ENCODE results near the gene CFTR. TPM values are rescaled to one million over a fixed set of nuclear protein-coding genes. Genes with fewer than 3 reads are reported as not detected.

CFTR gene
- total and polyA plus RNA-seq, 4 donors: 6.3 to 19.2 (median 12.9) TPM

- WGBS (ENCODE audit: insufficient coverage): 58% methylated on average over 5 of the region's 8 CpGs
- no peak overlapping the region for H3K27ac ChIP-seq (ENCODE audit: low read depth, low read length)
- peak in 1 of 6 donors; percentile 7 for DNase-seq (ENCODE audit: low read depth in 4 of 6, low spot score in 6 of 6)
- H3K4me1 ChIP-seq (ENCODE audit: control insufficient read depth, insufficient read depth, low read length): no peaks in the 10 kb centered on the region
- H3K9me3 ChIP-seq (ENCODE audit: control insufficient read depth, insufficient read depth, low read length): no peaks in the 10 kb centered on the region
- peaks cover 2% of the 10 kb centered on the region for H3K27me3 ChIP-seq (ENCODE audit: control insufficient read depth, insufficient read depth, low read length)
- no peak overlapping the region for H3K4me3 ChIP-seq (ENCODE audit: low read depth, low read length)
- H3K36me3 ChIP-seq (ENCODE audit: control insufficient read depth, insufficient read depth, low read length): no peaks in the 10 kb centered on the region
Observed at GRCh38 chr7:117683430-117684175, 203.8 kb downstream of the CFTR start.

- H3K4me3 ChIP-seq (ENCODE audit: low read depth, low read length): no peak overlapping the region
- H3K9me3 ChIP-seq (ENCODE audit: control insufficient read depth, insufficient read depth, low read length): no peaks in the 10 kb centered on the region
- H3K36me3 ChIP-seq (ENCODE audit: control insufficient read depth, insufficient read depth, low read length): no peaks in the 10 kb centered on the region
- DNase-seq (ENCODE audit: low read depth in 4 of 6, low spot score in 6 of 6): peak in 3 of 6 donors; percentile 37 to 59 (median 56)
- H3K27me3 ChIP-seq (ENCODE audit: control insufficient read depth, insufficient read depth, low read length): peaks cover 2% of the 10 kb centered on the region
- no peaks in the 10 kb centered on the region for H3K4me1 ChIP-seq (ENCODE audit: control insufficient read depth, insufficient read depth, low read length)
- H3K27ac ChIP-seq (ENCODE audit: low read depth, low read length): no peak overlapping the region
Observed at GRCh38 chr7:117685795-117686194, 206.0 kb downstream of the CFTR start.

- no peaks in the 10 kb centered on the region for H3K4me1 ChIP-seq (ENCODE audit: control insufficient read depth, insufficient read depth, low read length)
- H3K9me3 ChIP-seq (ENCODE audit: control insufficient read depth, insufficient read depth, low read length): no peaks in the 10 kb centered on the region
- H3K36me3 ChIP-seq (ENCODE audit: control insufficient read depth, insufficient read depth, low read length): no peaks in the 10 kb centered on the region
- peak in 1 of 6 donors; percentile 8 for DNase-seq (ENCODE audit: low read depth in 4 of 6, low spot score in 6 of 6)
- no peak overlapping the region for H3K27ac ChIP-seq (ENCODE audit: low read depth, low read length)
- peaks cover 2% of the 10 kb centered on the region for H3K27me3 ChIP-seq (ENCODE audit: control insufficient read depth, insufficient read depth, low read length)
- no peak overlapping the region for H3K4me3 ChIP-seq (ENCODE audit: low read depth, low read length)
Observed at GRCh38 chr7:117686311-117686935, 206.6 kb downstream of the CFTR start.

GRCh38 chr7:117688126-117688525 is 208.3 kb downstream of the CFTR start:
- no peak for DNase-seq (ENCODE audit: low read depth in 4 of 6, low spot score in 6 of 6)
- WGBS (ENCODE audit: insufficient coverage): 96% methylated on average over 2 of the region's 2 CpGs
- Histone ChIP-seq H3K36me3 (ENCODE audit: control insufficient read depth, insufficient read depth, low read length) (no peaks in the 10 kb centered on the region), H3K4me3 (ENCODE audit: low read depth, low read length) (no peak overlapping the region), H3K4me1 (ENCODE audit: control insufficient read depth, insufficient read depth, low read length) (no peaks in the 10 kb centered on the region), H3K27ac (ENCODE audit: low read depth, low read length) (no peak overlapping the region), H3K27me3 (ENCODE audit: control insufficient read depth, insufficient read depth, low read length) (peaks cover under 1% of the 10 kb centered on the region), H3K9me3 (ENCODE audit: control insufficient read depth, insufficient read depth, low read length) (no peaks in the 10 kb centered on the region)

GRCh38 chr7:117689406-117689805 is 209.6 kb downstream of the CFTR start:
- H3K27ac ChIP-seq (ENCODE audit: low read depth, low read length): no peak overlapping the region
- no peak for DNase-seq (ENCODE audit: low read depth in 4 of 6, low spot score in 6 of 6)
- no peaks in the 10 kb centered on the region for H3K27me3 ChIP-seq (ENCODE audit: control insufficient read depth, insufficient read depth, low read length)
- no peak overlapping the region for H3K4me3 ChIP-seq (ENCODE audit: low read depth, low read length)
- H3K9me3 ChIP-seq (ENCODE audit: control insufficient read depth, insufficient read depth, low read length): no peaks in the 10 kb centered on the region
- H3K36me3 ChIP-seq (ENCODE audit: control insufficient read depth, insufficient read depth, low read length): no peaks in the 10 kb centered on the region
- H3K4me1 ChIP-seq (ENCODE audit: control insufficient read depth, insufficient read depth, low read length): no peaks in the 10 kb centered on the region

GRCh38 chr7:117690147-117690546 is 210.3 kb downstream of the CFTR start:
- no peak overlapping the region for H3K4me3 ChIP-seq (ENCODE audit: low read depth, low read length)
- no peaks in the 10 kb centered on the region for H3K36me3 ChIP-seq (ENCODE audit: control insufficient read depth, insufficient read depth, low read length)
- no peaks in the 10 kb centered on the region for H3K9me3 ChIP-seq (ENCODE audit: control insufficient read depth, insufficient read depth, low read length)
- no peak overlapping the region for H3K27ac ChIP-seq (ENCODE audit: low read depth, low read length)
- H3K4me1 ChIP-seq (ENCODE audit: control insufficient read depth, insufficient read depth, low read length): no peaks in the 10 kb centered on the region
- DNase-seq (ENCODE audit: low read depth in 4 of 6, low spot score in 6 of 6): no peak
- no CpG with 5 or more reads among the region's 3 CpGs for WGBS (ENCODE audit: insufficient coverage)
- H3K27me3 ChIP-seq (ENCODE audit: control insufficient read depth, insufficient read depth, low read length): no peaks in the 10 kb centered on the region

GRCh38 chr7:117692338-117692737 is 212.5 kb downstream of the CFTR start:
- Histone ChIP-seq H3K27ac (ENCODE audit: low read depth, low read length) (no peak overlapping the region), H3K9me3 (ENCODE audit: control insufficient read depth, insufficient read depth, low read length) (no peaks in the 10 kb centered on the region), H3K36me3 (ENCODE audit: control insufficient read depth, insufficient read depth, low read length) (no peaks in the 10 kb centered on the region), H3K4me1 (ENCODE audit: control insufficient read depth, insufficient read depth, low read length) (no peaks in the 10 kb centered on the region), H3K4me3 (ENCODE audit: low read depth, low read length) (no peak overlapping the region), H3K27me3 (ENCODE audit: control insufficient read depth, insufficient read depth, low read length) (no peaks in the 10 kb centered on the region)
- 94% methylated on average over 5 of the region's 7 CpGs for WGBS (ENCODE audit: insufficient coverage)
- no peak for DNase-seq (ENCODE audit: low read depth in 4 of 6, low spot score in 6 of 6)

- Histone ChIP-seq H3K36me3 (ENCODE audit: control insufficient read depth, insufficient read depth, low read length) (no peaks in the 10 kb centered on the region), H3K4me1 (ENCODE audit: control insufficient read depth, insufficient read depth, low read length) (no peaks in the 10 kb centered on the region), H3K27ac (ENCODE audit: low read depth, low read length) (no peak overlapping the region), H3K27me3 (ENCODE audit: control insufficient read depth, insufficient read depth, low read length) (no peaks in the 10 kb centered on the region), H3K4me3 (ENCODE audit: low read depth, low read length) (no peak overlapping the region), H3K9me3 (ENCODE audit: control insufficient read depth, insufficient read depth, low read length) (no peaks in the 10 kb centered on the region)
- no peak for DNase-seq (ENCODE audit: low read depth in 4 of 6, low spot score in 6 of 6)
- WGBS (ENCODE audit: insufficient coverage): 81% methylated on average over 2 of the region's 2 CpGs
Observed at GRCh38 chr7:117698018-117698417, 218.2 kb downstream of the CFTR start.

GRCh38 chr7:117704063-117704462 is 224.2 kb downstream of the CFTR start:
- WGBS (ENCODE audit: insufficient coverage): no CpG with 5 or more reads among the region's 3 CpGs
- no peak overlapping the region for H3K4me3 ChIP-seq (ENCODE audit: low read depth, low read length)
- no peak overlapping the region for H3K27ac ChIP-seq (ENCODE audit: low read depth, low read length)
- H3K36me3 ChIP-seq (ENCODE audit: control insufficient read depth, insufficient read depth, low read length): peaks cover under 1% of the 10 kb centered on the region
- no peak for DNase-seq (ENCODE audit: low read depth in 4 of 6, low spot score in 6 of 6)
- H3K27me3 ChIP-seq (ENCODE audit: control insufficient read depth, insufficient read depth, low read length): no peaks in the 10 kb centered on the region
- no peaks in the 10 kb centered on the region for H3K9me3 ChIP-seq (ENCODE audit: control insufficient read depth, insufficient read depth, low read length)
- H3K4me1 ChIP-seq (ENCODE audit: control insufficient read depth, insufficient read depth, low read length): no peaks in the 10 kb centered on the region

GRCh38 chr7:117705630-117706029 is 225.8 kb downstream of the CFTR start:
- no peaks in the 10 kb centered on the region for H3K4me1 ChIP-seq (ENCODE audit: control insufficient read depth, insufficient read depth, low read length)
- DNase-seq (ENCODE audit: low read depth in 4 of 6, low spot score in 6 of 6): no peak
- H3K27me3 ChIP-seq (ENCODE audit: control insufficient read depth, insufficient read depth, low read length): no peaks in the 10 kb centered on the region
- no peak overlapping the region for H3K4me3 ChIP-seq (ENCODE audit: low read depth, low read length)
- peaks cover 2% of the 10 kb centered on the region for H3K36me3 ChIP-seq (ENCODE audit: control insufficient read depth, insufficient read depth, low read length)
- H3K9me3 ChIP-seq (ENCODE audit: control insufficient read depth, insufficient read depth, low read length): no peaks in the 10 kb centered on the region
- WGBS (ENCODE audit: insufficient coverage): no CpG with 5 or more reads among the region's 4 CpGs
- no peak overlapping the region for H3K27ac ChIP-seq (ENCODE audit: low read depth, low read length)
